Measurements from ENCODE around the gene BMP4. TPM values are rescaled to one million over a fixed set of nuclear protein-coding genes. Genes with fewer than 3 reads are reported as not detected.
A peak's percentile ranks its signal among the peaks of the same experiment; 100 is the strongest.

BMP4 gene
- total RNA-seq, 1 donor from 2014 or later = 34.2 TPM

DNA sequence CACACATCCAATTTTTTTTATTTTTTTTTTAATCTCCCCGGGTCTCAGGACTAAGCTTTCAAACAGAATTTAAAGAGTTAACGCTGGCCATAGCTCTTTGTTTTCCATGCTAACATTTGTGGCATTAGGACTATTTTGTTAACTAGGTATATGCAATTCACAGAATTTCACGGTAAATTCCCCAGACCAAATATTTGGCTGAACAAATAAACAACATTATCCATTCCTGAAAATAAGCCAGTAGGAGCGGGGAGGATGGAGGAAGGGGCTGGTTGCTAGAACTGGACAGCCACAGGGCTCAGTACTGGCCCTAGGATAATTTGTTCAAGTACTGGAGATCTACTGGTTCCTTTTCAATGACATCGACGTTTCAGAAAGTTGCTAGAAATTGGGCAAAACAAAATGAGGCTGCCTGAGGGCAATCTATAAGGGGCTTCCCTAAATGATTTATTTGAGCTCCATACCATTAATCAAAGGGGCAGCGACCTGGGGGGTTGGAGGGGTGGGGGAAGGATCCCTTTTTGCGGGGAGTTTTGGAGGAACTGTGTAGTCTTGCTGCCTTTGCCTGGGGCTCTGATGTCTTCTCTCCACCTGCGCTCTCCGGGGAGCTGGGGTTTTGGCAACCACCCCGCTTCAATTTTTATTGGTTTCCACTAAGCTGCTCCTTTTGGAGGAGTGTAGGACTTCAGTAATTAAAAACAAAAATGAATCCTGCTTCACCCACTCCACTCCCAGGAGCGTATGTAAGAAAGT, 9.0 kb downstream of the BMP4 start:
- peaks cover 52% of the 10 kb centered on the region for H3K4me1 Mint-ChIP-seq
- TF ChIP-seq, protein P1, sequence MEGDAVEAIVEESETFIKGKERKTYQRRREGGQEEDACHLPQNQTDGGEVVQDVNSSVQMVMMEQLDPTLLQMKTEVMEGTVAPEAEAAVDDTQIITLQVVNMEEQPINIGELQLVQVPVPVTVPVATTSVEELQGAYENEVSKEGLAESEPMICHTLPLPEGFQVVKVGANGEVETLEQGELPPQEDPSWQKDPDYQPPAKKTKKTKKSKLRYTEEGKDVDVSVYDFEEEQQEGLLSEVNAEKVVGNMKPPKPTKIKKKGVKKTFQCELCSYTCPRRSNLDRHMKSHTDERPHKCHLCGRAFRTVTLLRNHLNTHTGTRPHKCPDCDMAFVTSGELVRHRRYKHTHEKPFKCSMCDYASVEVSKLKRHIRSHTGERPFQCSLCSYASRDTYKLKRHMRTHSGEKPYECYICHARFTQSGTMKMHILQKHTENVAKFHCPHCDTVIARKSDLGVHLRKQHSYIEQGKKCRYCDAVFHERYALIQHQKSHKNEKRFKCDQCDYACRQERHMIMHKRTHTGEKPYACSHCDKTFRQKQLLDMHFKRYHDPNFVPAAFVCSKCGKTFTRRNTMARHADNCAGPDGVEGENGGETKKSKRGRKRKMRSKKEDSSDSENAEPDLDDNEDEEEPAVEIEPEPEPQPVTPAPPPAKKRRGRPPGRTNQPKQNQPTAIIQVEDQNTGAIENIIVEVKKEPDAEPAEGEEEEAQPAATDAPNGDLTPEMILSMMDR (IDR thresholded peaks at IDR 0.05; ENCODE audit: unreplicated experiment) = no peak
- peak overlapping the region; percentile 72 for H3K4me3 Mint-ChIP-seq
- DNase-seq (ENCODE audit: low spot score in 2 of 2, unreplicated experiment in 2 of 2) = no peak
- peak overlapping the region; percentile 31 for H3K27ac Mint-ChIP-seq
- H3K9me3 Mint-ChIP-seq = no peaks in the 10 kb centered on the region
- no peaks in the 10 kb centered on the region for H3K27me3 Mint-ChIP-seq (ENCODE audit: low read depth)
- H3K36me3 Mint-ChIP-seq = peaks cover 11% of the 10 kb centered on the region

DNA sequence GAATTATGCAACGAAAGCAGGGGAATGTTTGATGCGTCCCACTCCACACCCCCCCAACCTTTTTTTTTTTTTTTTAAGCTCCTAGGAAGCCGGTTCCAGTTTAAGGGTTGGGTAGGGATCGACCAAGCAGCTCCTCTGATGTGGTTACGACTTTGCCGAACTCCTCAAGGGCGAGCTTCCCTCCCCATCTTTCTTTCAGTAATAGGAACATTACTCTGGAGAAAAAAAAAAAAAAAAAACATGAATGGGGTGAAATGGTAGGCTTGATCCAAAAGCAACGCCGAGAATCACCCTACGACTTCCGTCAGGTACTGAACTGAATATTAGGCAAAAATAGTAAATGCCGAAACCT, 9.6 kb downstream of the BMP4 start:
- DNase-seq (ENCODE audit: low spot score in 2 of 2, unreplicated experiment in 2 of 2) = no peak
- H3K4me1 Mint-ChIP-seq = peaks cover 51% of the 10 kb centered on the region
- no peak overlapping the region for H3K27ac Mint-ChIP-seq
- peaks cover 11% of the 10 kb centered on the region for H3K36me3 Mint-ChIP-seq
- no peaks in the 10 kb centered on the region for H3K9me3 Mint-ChIP-seq
- no peaks in the 10 kb centered on the region for H3K27me3 Mint-ChIP-seq (ENCODE audit: low read depth)
- TF ChIP-seq, protein P1 (IDR thresholded peaks at IDR 0.05; ENCODE audit: unreplicated experiment) = no peak
- peak overlapping the region; percentile 72 for H3K4me3 Mint-ChIP-seq

DNA sequence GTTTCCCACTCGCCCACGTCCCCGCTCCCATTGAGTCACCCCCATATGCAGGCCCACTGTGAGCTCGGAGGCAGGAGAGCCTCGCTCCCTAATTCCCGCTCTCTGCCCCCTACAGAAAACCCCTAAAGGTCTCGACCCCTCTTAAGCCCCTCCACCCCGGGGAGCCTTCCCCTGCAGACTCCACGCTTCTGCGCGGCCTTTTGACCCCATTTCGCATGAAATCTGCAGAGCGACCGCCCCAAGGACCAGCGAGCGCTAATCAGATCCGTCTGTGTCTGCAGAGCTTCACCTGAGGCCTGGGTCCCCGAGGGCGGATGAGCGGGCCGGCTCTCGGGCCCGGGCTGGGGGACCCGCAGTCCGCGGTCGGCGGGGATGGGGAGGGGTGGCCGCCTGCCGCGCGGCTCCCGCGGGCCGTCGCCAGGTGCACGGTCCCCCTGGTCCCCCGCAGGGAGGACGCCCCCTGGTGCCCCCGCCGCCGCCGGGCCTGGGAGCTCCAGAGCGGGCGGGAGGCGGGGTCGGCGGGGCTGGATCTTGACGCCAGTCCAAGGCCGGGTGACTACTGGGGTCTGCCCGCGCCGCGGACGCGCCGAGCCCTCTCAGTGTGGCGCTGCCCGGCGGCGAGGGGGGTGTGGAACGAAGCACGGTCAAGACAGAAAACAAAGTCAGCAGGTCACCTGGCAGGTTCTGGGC, 10.1 kb downstream of the BMP4 start:
- TF ChIP-seq, protein P1 (IDR thresholded peaks at IDR 0.05; ENCODE audit: unreplicated experiment) = no peak
- H3K36me3 Mint-ChIP-seq = peaks cover 11% of the 10 kb centered on the region
- H3K4me3 Mint-ChIP-seq = peak overlapping the region; percentile 72
- H3K9me3 Mint-ChIP-seq = no peaks in the 10 kb centered on the region
- peaks cover 46% of the 10 kb centered on the region for H3K4me1 Mint-ChIP-seq
- H3K27ac Mint-ChIP-seq = no peak overlapping the region
- peak; percentile 39 to 59 for DNase-seq (ENCODE audit: low spot score in 2 of 2, unreplicated experiment in 2 of 2)
- H3K27me3 Mint-ChIP-seq (ENCODE audit: low read depth) = no peaks in the 10 kb centered on the region

DNA sequence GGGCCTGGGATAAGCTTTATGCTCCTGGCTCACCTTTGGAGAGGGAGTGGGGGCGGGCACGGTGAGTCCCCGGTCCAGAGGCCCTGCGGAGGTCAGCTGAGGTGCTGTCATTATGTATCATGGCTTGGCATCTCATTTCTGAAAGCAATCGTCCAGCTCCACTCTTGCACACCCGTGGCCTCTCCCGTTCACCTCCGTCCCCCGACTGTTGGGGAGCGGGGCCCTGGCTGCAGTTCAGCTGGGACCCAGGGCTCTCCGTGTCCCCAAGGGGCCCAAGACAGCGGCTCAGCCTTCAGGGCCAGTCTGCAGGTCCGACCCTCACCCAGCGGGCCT, 10.6 kb downstream of the BMP4 start:
- Mint-ChIP-seq H3K27me3 (ENCODE audit: low read depth) (no peaks in the 10 kb centered on the region), H3K9me3 (no peaks in the 10 kb centered on the region), H3K27ac (no peak overlapping the region), H3K36me3 (peaks cover 11% of the 10 kb centered on the region), H3K4me3 (peak overlapping the region; percentile 65), H3K4me1 (peaks cover 41% of the 10 kb centered on the region)
- DNase-seq (ENCODE audit: low spot score in 2 of 2, unreplicated experiment in 2 of 2) = no peak
- TF ChIP-seq, protein P1 (IDR thresholded peaks at IDR 0.05; ENCODE audit: unreplicated experiment) = no peak

DNA sequence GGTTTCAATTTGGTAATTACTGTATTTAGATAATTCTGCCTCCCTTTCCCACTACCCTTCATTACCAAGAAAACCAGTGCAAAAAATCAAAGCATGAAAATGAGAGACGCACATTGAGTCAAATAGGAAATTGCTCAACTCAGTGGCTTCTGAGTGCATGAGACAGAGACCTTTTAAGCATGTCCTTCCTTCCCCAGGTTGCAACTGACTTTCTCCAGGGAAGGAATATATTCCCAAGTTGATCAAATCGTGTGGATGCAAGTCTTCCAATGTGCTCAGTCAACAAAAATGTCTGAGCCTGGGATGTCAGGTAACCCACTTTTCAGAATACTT, 12.9 kb downstream of the BMP4 start:
- H3K27ac Mint-ChIP-seq = peak overlapping the region; percentile 2
- H3K4me1 Mint-ChIP-seq = peaks cover 39% of the 10 kb centered on the region
- TF ChIP-seq, protein P1 (IDR thresholded peaks at IDR 0.05; ENCODE audit: unreplicated experiment) = no peak
- no peaks in the 10 kb centered on the region for H3K27me3 Mint-ChIP-seq (ENCODE audit: low read depth)
- no peaks in the 10 kb centered on the region for H3K9me3 Mint-ChIP-seq
- peaks cover under 1% of the 10 kb centered on the region for H3K36me3 Mint-ChIP-seq
- H3K4me3 Mint-ChIP-seq = no peak overlapping the region
- no peak for DNase-seq (ENCODE audit: low spot score in 2 of 2, unreplicated experiment in 2 of 2)
